WERI-Rb-1 (cell line): ENCODE measurements around the gene CALN1.

ENCODE experiments used
- DNase-seq: peaks from one replicate; pipeline ENCODE4 v3.0.0-alpha.2; 2020
- H3K27ac ChIP-seq: fragments of 250-450 bp; sonication (Bioruptor Pico); 2 replicates; pipeline ENCODE4 v1.5.1; 2020; ENCODE audit warnings: mild to moderate bottlenecking, moderate library complexity
- H3K27me3 ChIP-seq: fragments of 250-450 bp; sonication (Bioruptor Pico); 2 replicates; pipeline ENCODE4 v1.5.1; 2021; ENCODE audit warnings: mild to moderate bottlenecking, low read depth, moderate library complexity; ENCODE audit not compliant: insufficient read depth, severe bottlenecking
- H3K36me3 ChIP-seq: fragments of 250-450 bp; sonication (Bioruptor Pico); 2 replicates; pipeline ENCODE4 v1.5.1; 2020; ENCODE audit warnings: mild to moderate bottlenecking, moderate library complexity
- H3K4me3 ChIP-seq: 2 replicates; pipeline ENCODE4 v1.5.1; 2011; ENCODE audit warnings: low read depth, mild to moderate bottlenecking, control low read depth, low read length
- H3K9me3 ChIP-seq: fragments of 250-450 bp; sonication (Bioruptor Pico); 2 replicates; pipeline ENCODE4 v1.5.1; 2021; ENCODE audit warnings: mild to moderate bottlenecking, moderate library complexity; ENCODE audit not compliant: severe bottlenecking
- TF ChIP-seq, protein P1 (sequence below): IDR thresholded peaks from 2 replicates; pipeline ENCODE4 v1.5.1; 2011; ENCODE audit warnings: low read depth, mild to moderate bottlenecking, control low read depth, inconsistent platforms, low read length

Gene CALN1

DNA sequence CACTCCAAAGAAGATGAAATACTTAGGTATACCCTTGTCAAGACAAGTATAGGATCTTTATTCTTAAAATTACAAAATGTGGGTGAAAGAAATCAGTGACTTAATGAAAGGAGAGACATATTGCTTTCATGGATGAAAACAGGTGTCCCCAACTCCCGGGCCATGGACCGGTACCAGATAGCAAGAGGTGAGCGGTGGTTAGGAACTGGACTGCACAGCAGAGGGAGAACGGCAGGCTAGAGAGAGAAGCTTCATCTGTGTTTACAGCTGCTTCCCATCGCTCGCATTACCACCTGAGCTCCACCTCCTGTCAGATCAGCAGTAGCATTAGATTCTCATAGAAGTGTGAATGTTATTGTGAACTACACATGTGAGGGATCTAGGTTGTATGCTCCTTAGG is 408.9 kb downstream of the CALN1 start:
- TF ChIP-seq, protein P1, sequence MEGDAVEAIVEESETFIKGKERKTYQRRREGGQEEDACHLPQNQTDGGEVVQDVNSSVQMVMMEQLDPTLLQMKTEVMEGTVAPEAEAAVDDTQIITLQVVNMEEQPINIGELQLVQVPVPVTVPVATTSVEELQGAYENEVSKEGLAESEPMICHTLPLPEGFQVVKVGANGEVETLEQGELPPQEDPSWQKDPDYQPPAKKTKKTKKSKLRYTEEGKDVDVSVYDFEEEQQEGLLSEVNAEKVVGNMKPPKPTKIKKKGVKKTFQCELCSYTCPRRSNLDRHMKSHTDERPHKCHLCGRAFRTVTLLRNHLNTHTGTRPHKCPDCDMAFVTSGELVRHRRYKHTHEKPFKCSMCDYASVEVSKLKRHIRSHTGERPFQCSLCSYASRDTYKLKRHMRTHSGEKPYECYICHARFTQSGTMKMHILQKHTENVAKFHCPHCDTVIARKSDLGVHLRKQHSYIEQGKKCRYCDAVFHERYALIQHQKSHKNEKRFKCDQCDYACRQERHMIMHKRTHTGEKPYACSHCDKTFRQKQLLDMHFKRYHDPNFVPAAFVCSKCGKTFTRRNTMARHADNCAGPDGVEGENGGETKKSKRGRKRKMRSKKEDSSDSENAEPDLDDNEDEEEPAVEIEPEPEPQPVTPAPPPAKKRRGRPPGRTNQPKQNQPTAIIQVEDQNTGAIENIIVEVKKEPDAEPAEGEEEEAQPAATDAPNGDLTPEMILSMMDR = no peak
- no peaks in the 10 kb centered on the region for H3K9me3 ChIP-seq

DNA sequence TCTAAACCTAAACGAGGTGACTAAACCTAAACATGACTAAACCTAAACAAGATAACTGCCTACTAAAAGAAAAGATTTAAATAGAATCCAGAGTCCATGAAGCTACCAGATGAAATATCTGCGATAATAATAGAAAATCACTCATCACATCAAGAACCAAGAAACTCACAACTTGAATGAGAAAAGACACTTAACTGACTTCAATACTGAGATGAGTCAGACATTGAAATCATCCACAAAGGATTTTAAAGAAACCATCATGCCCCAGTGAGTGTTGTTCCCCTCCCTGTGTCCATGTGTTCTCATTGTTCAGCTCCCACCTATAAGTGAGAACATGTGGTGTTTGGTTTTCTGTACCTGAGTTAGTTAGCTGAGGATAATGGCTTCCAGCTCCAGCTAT is 416.0 kb downstream of the CALN1 start:
- peaks cover 3% of the 10 kb centered on the region for H3K27me3 ChIP-seq
- H3K36me3 ChIP-seq = no peaks in the 10 kb centered on the region
- no peak overlapping the region for H3K4me3 ChIP-seq
- no peaks in the 10 kb centered on the region for H3K9me3 ChIP-seq
- TF ChIP-seq, protein P1 = no peak
- no peak overlapping the region for H3K27ac ChIP-seq
- no peak for DNase-seq

More for the DNA sequence above, 408.9 kb downstream of the CALN1 start:
- no peak overlapping the region for H3K27ac ChIP-seq
- DNase-seq = no peak
- H3K4me3 ChIP-seq = no peak overlapping the region
- no peaks in the 10 kb centered on the region for H3K36me3 ChIP-seq
- H3K27me3 ChIP-seq = peaks cover 3% of the 10 kb centered on the region

DNA sequence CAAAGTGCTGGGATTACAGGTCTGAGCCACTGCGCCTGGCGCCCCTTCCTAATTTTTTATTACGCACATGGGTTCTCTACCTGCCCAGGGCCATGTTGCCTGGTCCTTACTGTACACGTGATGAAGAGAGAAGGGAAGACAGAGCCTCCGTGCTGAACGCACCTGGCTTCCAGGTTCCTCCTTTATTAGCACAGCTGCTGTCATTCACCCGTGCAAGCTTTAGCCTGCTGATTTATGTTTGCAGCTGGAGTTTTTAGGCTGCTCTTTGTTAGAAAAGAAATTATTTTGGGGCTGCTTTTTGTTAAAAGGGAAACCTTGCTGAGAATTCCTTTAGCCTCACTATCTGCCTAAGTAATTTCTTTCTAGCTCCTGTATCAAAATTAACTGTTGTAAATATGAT is 417.0 kb downstream of the CALN1 start:
- Histone ChIP-seq H3K4me3 (no peak overlapping the region), H3K27ac (no peak overlapping the region), H3K36me3 (no peaks in the 10 kb centered on the region), H3K9me3 (no peaks in the 10 kb centered on the region), H3K27me3 (peaks cover 3% of the 10 kb centered on the region)
- no peak for DNase-seq
- TF ChIP-seq, protein P1 = no peak

DNA sequence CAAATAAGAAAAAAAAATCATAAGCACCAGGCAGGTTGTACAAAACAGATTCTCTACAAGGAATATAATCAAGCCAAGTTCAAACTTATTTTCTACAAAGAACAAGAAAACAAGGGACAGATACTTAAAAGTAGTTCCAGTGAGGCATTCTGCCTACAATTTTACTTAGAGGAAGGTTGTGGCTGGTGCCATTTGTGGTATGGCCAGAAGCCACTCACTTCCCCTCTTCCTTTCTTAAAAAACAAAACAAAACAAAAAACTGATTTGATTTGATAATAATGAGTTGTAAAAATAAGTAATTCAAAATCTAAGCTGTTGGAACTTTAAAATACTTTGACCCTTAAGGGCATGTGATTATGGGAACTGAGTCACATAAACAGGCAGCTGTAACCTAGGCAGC is 420.6 kb downstream of the CALN1 start:
- H3K27me3 ChIP-seq = no peaks in the 10 kb centered on the region
- DNase-seq = no peak
- no peak overlapping the region for H3K4me3 ChIP-seq
- H3K9me3 ChIP-seq = no peaks in the 10 kb centered on the region
- no peaks in the 10 kb centered on the region for H3K36me3 ChIP-seq
- no peak overlapping the region for H3K27ac ChIP-seq
- TF ChIP-seq, protein P1 = no peak

DNA sequence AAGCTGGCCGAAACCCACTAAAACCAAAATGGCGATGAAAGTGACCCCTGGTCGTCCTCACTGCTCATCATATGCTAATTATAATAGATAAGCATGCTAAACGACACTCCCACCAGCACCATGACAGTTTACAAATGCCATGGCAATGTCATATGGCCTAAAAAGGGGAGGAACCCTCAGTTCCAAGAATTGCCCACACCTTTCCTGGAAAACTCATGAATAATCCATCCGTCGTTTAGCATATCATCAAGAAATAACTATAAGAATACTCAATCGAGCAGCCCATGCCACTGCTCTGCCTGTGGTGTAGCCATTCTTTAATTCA is 422.0 kb downstream of the CALN1 start:
- no peak overlapping the region for H3K4me3 ChIP-seq
- H3K27me3 ChIP-seq = no peaks in the 10 kb centered on the region
- H3K9me3 ChIP-seq = no peaks in the 10 kb centered on the region
- no peaks in the 10 kb centered on the region for H3K36me3 ChIP-seq
- DNase-seq = no peak
- no peak overlapping the region for H3K27ac ChIP-seq
- TF ChIP-seq, protein P1 = no peak

DNA sequence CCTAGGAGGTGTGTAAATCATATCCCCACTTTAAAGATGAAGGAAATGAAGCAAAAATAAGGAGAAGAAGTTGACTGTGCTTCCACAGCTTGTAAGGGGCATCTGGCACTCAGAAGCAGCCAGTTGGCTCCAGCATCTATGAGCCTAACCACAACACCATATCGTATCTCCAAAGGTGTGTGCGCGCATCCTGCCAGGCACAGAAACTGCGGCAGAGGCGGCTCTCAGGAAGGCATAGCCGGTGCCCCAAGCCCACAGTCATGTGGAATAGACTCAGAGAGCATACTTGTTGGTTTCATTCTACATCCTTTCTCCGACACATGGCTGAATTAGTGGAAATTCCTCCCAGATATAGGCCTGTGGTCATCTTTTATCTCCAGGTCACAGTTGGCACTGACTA is 423.9 kb downstream of the CALN1 start:
- TF ChIP-seq, protein P1 = no peak

More for the DNA sequence above, 423.9 kb downstream of the CALN1 start:
- Histone ChIP-seq H3K9me3 (no peaks in the 10 kb centered on the region), H3K27ac (no peak overlapping the region), H3K27me3 (no peaks in the 10 kb centered on the region), H3K4me3 (no peak overlapping the region), H3K36me3 (no peaks in the 10 kb centered on the region)
- no peak for DNase-seq
